Stimulated activated effector memory CD8-positive, alpha-beta T cell treated with anti-CD3 and anti-CD28 coated beads, Interleukin-12 subunit alpha, Interleukin-12 subunit beta, amount 100 ng/mL, for 72 hours (primary cell): ENCODE data around the gene MACROD2.

Experiments
- ATAC-seq: fragments of 150-1000 bp; cut with Tn5 transposase; 2 replicates; pipeline ENCODE4 v1.10.0; 2021
- DNase-seq, 2 donors: peaks; one replicate each; pipeline ENCODE4 v3.0.0; 2021 to 2022; ENCODE audit warnings: low spot score in 2 of 2
- H3K27ac Mint-ChIP-seq: one replicate; pipeline ENCODE4 v1.8.0; 2022; ENCODE audit warnings: mild to moderate bottlenecking, mixed read lengths
- H3K36me3 Mint-ChIP-seq: one replicate; pipeline ENCODE4 v1.8.0; 2022; ENCODE audit warnings: mild to moderate bottlenecking, mixed read lengths
- H3K4me1 Mint-ChIP-seq: one replicate; pipeline ENCODE4 v1.8.0; 2022; ENCODE audit warnings: mixed read lengths
- H3K4me3 Mint-ChIP-seq: one replicate; pipeline ENCODE4 v1.8.0; 2022; ENCODE audit warnings: mild to moderate bottlenecking, mixed read lengths
- H3K9me3 Mint-ChIP-seq: one replicate; pipeline ENCODE4 v1.8.0; 2022; ENCODE audit warnings: mixed read lengths

Gene MACROD2

DNA sequence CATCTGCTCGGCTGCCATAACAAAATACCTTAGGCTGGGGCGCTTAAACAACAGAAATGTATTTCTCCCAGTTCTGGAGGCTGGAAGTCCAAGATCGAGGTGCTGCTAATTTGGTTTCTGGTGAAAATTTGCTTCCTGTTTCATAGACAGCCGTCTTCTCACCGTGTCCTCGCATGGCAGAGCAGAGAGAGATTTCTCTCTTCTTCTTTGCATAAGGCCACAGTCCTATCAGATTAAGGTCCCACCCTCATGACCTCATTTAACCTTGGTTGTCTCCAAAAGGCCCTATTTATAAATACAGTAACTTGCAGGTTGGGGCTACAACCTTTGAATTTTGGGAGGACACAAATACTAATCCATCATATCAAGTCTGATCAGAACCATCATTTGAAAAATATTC lies 2033.6 kb downstream of the MACROD2 start:
- H3K4me1 Mint-ChIP-seq: no peaks in the 10 kb centered on the region
- no peaks in the 10 kb centered on the region for H3K36me3 Mint-ChIP-seq
- ATAC-seq (no peak), DNase-seq (no peak)
- H3K27ac Mint-ChIP-seq: no peak overlapping the region
- H3K9me3 Mint-ChIP-seq: peaks cover 9% of the 10 kb centered on the region
- no peak overlapping the region for H3K4me3 Mint-ChIP-seq

DNA sequence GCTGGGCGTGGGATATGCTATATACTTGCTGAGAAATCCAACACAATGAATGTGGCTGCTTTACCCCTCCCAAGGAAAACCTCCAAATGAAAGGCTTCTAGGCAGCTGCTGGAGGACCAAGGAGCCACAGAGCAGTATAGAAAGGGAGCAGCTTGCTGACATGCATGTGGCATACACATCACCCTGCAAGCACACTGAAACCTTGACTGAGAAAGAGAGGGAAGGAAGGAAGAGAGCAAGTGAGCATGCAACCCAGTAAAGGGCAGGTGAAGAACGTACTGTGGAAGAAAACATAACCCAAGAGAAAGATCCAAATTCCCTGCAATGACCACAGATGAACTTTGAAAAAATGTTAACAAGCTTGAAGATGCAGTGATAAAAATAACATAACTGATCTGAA lies 2034.9 kb downstream of the MACROD2 start:
- no peak for ATAC-seq
- Mint-ChIP-seq H3K27ac (no peak overlapping the region), H3K4me3 (no peak overlapping the region), H3K36me3 (no peaks in the 10 kb centered on the region), H3K4me1 (no peaks in the 10 kb centered on the region), H3K9me3 (peaks cover 11% of the 10 kb centered on the region)
- no peak for DNase-seq

DNA sequence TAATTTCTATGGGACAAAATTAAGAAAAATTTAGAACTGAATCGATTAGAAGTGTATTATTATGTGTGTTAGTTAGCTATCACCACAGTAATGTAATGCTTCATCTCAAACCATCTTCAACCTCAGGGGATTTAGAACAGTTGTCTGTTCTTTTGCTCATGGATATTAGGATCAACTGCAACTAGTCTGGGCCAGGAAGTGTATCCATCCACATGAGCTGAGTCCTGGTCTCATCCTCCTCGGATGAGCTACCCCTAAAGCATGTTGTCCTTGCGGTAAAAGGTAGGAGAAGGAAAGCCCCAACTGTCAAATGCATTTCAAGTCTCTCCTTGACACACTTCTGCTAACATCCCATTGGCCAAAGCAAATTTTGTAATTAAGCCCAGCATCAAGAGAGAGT lies 2040.3 kb downstream of the MACROD2 start:
- Mint-ChIP-seq H3K36me3 (no peaks in the 10 kb centered on the region), H3K4me1 (no peaks in the 10 kb centered on the region), H3K4me3 (no peak overlapping the region), H3K9me3 (peaks cover 13% of the 10 kb centered on the region), H3K27ac (no peak overlapping the region)
- ATAC-seq (no peak), DNase-seq (no peak)

- Mint-ChIP-seq H3K4me3 (no peak overlapping the region), H3K27ac (no peak overlapping the region), H3K36me3 (no peaks in the 10 kb centered on the region), H3K9me3 (peaks cover 12% of the 10 kb centered on the region), H3K4me1 (no peaks in the 10 kb centered on the region)
- ATAC-seq: no peak
- no peak for DNase-seq
Observed at GRCh38 chr20:16036331-16036730, 2041.0 kb downstream of the MACROD2 start.

DNA sequence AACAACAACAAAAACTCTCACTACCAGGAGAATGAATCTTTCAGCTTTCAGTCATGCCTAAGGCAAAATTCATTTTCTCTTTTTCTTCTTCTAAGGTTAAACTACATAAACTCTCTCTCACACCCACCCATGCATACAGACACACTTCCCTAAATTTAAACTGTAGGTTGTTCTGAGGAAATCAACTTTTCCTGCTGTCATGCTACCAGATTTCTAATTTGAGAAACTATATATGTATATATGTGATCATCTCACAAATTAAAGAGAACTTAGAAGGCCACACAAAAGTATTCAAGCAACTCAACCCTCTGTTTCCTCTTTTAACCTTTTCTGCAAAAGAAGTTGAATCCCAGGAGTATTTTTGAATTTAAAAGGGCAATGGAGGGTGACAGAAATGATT lies 2045.4 kb downstream of the MACROD2 start:
- H3K9me3 Mint-ChIP-seq: peaks cover 7% of the 10 kb centered on the region
- no peak for ATAC-seq
- DNase-seq: no peak
- no peaks in the 10 kb centered on the region for H3K36me3 Mint-ChIP-seq
- H3K27ac Mint-ChIP-seq: no peak overlapping the region
- no peaks in the 10 kb centered on the region for H3K4me1 Mint-ChIP-seq
- no peak overlapping the region for H3K4me3 Mint-ChIP-seq

DNA sequence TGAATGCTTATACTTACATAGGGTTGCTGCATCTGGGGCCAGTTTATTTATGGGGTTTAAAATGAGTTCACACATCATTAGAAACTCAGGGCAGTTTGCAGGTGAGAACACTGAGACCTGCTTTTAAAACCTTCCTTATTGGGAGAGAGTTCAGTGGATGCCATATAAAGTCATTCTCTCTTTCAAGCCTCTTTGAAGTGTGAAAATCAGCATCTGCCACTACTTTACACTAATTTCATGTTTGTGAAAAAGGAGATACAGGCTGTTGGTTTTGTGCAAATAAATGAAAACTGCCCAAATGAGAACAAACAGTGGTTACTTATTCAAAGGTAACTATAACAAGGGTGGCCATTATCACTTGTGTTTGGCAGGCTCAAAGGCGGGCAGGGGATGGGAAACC lies 2047.4 kb downstream of the MACROD2 start:
- ATAC-seq (no peak), DNase-seq (no peak)
- peaks cover 7% of the 10 kb centered on the region for H3K9me3 Mint-ChIP-seq
- H3K4me1 Mint-ChIP-seq: no peaks in the 10 kb centered on the region
- H3K36me3 Mint-ChIP-seq: no peaks in the 10 kb centered on the region
- no peak overlapping the region for H3K4me3 Mint-ChIP-seq
- no peak overlapping the region for H3K27ac Mint-ChIP-seq

DNA sequence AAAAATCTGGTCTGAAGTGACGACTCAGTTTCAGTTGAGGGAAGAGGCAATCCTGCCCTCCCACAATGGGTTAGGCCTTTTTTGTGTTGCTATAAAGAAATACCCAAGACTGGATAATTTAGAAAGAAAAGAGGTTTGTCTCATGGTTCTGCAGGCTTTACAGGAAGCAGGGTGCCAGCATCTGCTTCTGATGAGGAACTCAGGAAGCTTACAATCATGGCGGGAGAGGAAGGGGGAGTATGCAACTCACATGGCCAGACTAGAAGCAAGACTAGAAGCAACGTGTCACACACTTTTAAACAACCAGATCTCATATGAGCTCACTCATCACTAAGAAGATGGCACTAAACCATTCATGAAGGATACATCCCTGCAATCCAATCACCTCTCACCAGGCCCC lies 2048.6 kb downstream of the MACROD2 start:
- H3K27ac Mint-ChIP-seq: no peak overlapping the region
- no peak overlapping the region for H3K4me3 Mint-ChIP-seq
- no peaks in the 10 kb centered on the region for H3K4me1 Mint-ChIP-seq

DNA sequence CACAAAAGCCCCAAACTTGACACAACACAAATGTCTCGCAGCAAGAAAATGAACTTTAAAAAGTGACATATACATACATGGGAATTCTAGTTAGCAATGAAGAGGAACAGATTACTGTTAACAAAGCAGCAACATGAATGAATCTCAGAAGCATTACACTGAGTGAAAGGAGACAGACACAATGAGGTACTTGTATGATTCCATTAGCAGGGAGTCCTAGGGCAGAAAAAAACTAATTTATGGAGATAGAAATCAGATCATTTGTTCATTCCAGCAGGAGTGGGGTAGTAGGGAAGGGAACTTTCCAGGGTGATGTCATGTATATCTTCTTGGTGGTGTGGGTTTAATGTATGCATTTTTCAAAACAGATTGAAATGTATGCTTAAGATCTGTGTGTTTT lies 2053.6 kb downstream of the MACROD2 start:
- H3K27ac Mint-ChIP-seq: no peak overlapping the region
- H3K9me3 Mint-ChIP-seq: peaks cover 4% of the 10 kb centered on the region
- DNase-seq (no peak), ATAC-seq (no peak)
- H3K4me3 Mint-ChIP-seq: no peak overlapping the region
- H3K4me1 Mint-ChIP-seq: no peaks in the 10 kb centered on the region
- H3K36me3 Mint-ChIP-seq: no peaks in the 10 kb centered on the region

More for the DNA sequence above, 2048.6 kb downstream of the MACROD2 start:
- Mint-ChIP-seq H3K9me3 (peaks cover 7% of the 10 kb centered on the region), H3K36me3 (no peaks in the 10 kb centered on the region)
- DNase-seq (no peak), ATAC-seq (no peak)

DNA sequence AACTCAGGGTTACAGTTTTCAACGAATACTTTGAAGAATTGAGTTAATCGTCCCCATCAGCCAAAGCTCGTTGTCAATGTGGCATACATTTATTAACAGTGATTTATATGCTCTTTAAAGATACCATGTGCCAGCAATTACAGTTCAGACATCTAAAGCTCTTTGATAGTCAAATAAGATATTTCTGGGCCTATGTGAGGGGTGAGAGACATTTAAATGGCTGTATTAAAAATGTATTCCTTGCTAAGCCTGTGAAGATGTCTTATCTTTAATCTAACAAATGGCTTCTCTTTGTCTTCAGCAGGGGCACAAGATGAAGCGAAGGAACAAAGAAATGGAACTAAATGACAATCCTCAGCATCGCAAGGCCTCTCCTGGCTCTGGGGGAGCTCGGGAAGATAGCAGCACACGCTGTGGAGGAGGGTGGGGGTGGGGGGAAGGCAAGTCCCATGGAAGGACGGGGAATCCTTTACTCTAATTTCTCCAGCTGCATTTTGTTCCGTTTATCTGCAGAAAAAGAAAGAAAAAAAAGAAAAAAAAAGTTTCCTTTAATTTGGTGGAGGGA lies 2054.3 kb downstream of the MACROD2 start:
- no peak for ATAC-seq
- Mint-ChIP-seq H3K9me3 (peaks cover 4% of the 10 kb centered on the region), H3K4me1 (no peaks in the 10 kb centered on the region), H3K27ac (no peak overlapping the region), H3K36me3 (no peaks in the 10 kb centered on the region), H3K4me3 (no peak overlapping the region)
- no peak for DNase-seq

DNA sequence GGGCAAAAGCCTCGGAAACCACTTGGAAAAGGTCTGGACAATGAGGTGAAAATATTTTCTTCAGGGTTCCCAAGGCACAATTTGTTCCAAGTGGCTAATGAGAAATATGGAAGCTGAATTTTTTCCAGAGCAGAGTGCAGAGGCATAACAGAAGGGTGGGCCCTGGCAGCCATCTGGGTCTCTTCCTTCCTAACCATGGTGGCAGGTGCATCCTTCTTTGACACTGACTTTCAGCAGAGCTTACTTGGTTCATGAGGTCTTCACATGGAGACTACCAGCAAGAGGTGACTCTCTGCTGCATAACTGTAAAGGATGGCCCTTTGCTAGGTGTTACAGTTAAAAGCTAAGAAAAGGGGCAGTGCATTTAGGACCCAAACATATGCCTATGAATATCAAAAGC lies 2055.1 kb downstream of the MACROD2 start:
- H3K9me3 Mint-ChIP-seq: peaks cover 4% of the 10 kb centered on the region
- no peak overlapping the region for H3K27ac Mint-ChIP-seq
- ATAC-seq (no peak), DNase-seq (no peak)
- no peaks in the 10 kb centered on the region for H3K36me3 Mint-ChIP-seq
- no peak overlapping the region for H3K4me3 Mint-ChIP-seq
- no peaks in the 10 kb centered on the region for H3K4me1 Mint-ChIP-seq

DNA sequence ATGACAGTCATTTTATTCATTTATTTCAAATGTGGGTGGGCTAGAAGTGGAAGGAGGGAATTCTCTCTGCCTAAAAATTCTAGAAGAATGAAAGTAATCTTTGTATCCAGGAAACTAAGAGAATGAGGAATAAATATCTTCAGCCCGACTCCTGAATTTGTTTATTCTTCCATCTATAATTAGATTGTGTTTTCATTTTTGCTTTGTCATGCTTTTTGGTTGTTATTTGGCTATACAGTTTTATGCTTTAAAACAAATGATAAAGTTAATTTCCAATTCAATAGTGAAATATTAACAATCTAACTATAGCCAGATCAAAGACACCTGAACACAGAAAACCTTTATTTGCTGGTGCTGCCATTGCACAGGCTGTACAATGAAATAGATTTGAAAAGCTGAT lies 2056.7 kb downstream of the MACROD2 start:
- Mint-ChIP-seq H3K4me3 (no peak overlapping the region), H3K4me1 (no peaks in the 10 kb centered on the region), H3K36me3 (no peaks in the 10 kb centered on the region), H3K27ac (no peak overlapping the region), H3K9me3 (peaks cover 4% of the 10 kb centered on the region)
- no peak for DNase-seq
- ATAC-seq: no peak

- ATAC-seq (no peak), DNase-seq (no peak)
- Mint-ChIP-seq H3K4me1 (no peaks in the 10 kb centered on the region), H3K36me3 (no peaks in the 10 kb centered on the region), H3K9me3 (peaks cover 4% of the 10 kb centered on the region), H3K27ac (no peak overlapping the region), H3K4me3 (no peak overlapping the region)
Observed at GRCh38 chr20:16052456-16052855, 2057.1 kb downstream of the MACROD2 start.

DNA sequence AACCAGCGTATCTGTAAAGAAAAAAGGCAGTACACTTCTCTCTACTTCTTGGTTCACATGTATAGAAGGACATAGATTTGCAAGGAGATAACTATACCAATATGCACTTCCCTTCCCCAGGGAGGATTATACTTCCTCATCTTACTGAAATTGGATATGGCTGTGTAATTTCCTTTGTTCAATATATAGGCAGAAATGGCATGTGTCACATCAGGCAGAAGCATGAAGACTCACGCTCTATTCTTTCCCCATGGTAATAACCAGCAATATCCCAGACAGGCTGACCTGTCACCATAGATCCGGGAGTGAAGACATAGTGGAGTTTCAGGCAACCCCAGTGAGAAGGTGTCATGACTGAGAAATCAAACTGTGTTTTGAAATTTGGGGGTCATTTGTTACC lies 2059.7 kb downstream of the MACROD2 start:
- no peak overlapping the region for H3K4me3 Mint-ChIP-seq
- H3K27ac Mint-ChIP-seq: no peak overlapping the region
- ATAC-seq (no peak), DNase-seq (no peak)
- H3K9me3 Mint-ChIP-seq: peaks cover 6% of the 10 kb centered on the region
- H3K36me3 Mint-ChIP-seq: no peaks in the 10 kb centered on the region
- H3K4me1 Mint-ChIP-seq: no peaks in the 10 kb centered on the region

- Mint-ChIP-seq H3K27ac (no peak overlapping the region), H3K4me1 (no peaks in the 10 kb centered on the region), H3K9me3 (peaks cover 6% of the 10 kb centered on the region), H3K4me3 (no peak overlapping the region), H3K36me3 (no peaks in the 10 kb centered on the region)
- DNase-seq (no peak), ATAC-seq (no peak)
Observed at GRCh38 chr20:16057651-16058050, 2062.3 kb downstream of the MACROD2 start.

GRCh38 chr20:16058268-16058667 lies 2063.0 kb downstream of the MACROD2 start:
- H3K9me3 Mint-ChIP-seq: peaks cover 13% of the 10 kb centered on the region
- H3K4me3 Mint-ChIP-seq: no peak overlapping the region
- DNase-seq (no peak), ATAC-seq (no peak)
- no peak overlapping the region for H3K27ac Mint-ChIP-seq
- no peaks in the 10 kb centered on the region for H3K4me1 Mint-ChIP-seq
- no peaks in the 10 kb centered on the region for H3K36me3 Mint-ChIP-seq

DNA sequence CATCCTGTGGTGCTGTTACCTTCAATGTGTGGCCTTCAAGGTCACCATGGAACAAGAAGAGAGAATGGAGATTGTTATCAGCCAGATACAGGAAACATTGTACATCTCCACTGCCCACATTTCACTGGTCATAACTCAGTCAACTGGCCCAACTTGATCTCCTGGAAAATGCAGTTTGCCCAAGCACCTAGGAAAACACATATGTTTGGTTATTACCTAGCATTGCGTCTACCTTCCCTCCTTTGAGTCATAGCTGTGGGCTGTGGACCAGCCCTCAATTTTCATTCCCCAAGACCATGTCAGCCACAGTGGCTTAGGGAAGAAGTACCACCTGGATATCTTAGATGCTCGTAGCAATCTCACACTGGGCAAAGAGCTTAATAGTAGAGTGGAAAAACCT lies 2064.5 kb downstream of the MACROD2 start:
- peaks cover 13% of the 10 kb centered on the region for H3K9me3 Mint-ChIP-seq
- DNase-seq (no peak), ATAC-seq (no peak)
- no peaks in the 10 kb centered on the region for H3K36me3 Mint-ChIP-seq
- H3K4me3 Mint-ChIP-seq: no peak overlapping the region
- no peak overlapping the region for H3K27ac Mint-ChIP-seq
- no peaks in the 10 kb centered on the region for H3K4me1 Mint-ChIP-seq

- Mint-ChIP-seq H3K4me3 (no peak overlapping the region), H3K27ac (no peak overlapping the region), H3K4me1 (no peaks in the 10 kb centered on the region), H3K36me3 (no peaks in the 10 kb centered on the region), H3K9me3 (peaks cover 13% of the 10 kb centered on the region)
- DNase-seq: no peak
- no peak for ATAC-seq
Observed at GRCh38 chr20:16061351-16061750, 2066.0 kb downstream of the MACROD2 start.
